Stimulated activated naive CD4-positive, alpha-beta T cell (primary cell): ENCODE data around the gene RPL23.
A peak's percentile ranks its signal among the peaks of the same experiment; 100 is the strongest.

ENCODE experiments used
- DNase-seq, 6 experiments: peaks; one replicate each; lab custom pipeline; 2025; lab: John Stamatoyannopoulos, UW

RPL23 gene

DNA sequence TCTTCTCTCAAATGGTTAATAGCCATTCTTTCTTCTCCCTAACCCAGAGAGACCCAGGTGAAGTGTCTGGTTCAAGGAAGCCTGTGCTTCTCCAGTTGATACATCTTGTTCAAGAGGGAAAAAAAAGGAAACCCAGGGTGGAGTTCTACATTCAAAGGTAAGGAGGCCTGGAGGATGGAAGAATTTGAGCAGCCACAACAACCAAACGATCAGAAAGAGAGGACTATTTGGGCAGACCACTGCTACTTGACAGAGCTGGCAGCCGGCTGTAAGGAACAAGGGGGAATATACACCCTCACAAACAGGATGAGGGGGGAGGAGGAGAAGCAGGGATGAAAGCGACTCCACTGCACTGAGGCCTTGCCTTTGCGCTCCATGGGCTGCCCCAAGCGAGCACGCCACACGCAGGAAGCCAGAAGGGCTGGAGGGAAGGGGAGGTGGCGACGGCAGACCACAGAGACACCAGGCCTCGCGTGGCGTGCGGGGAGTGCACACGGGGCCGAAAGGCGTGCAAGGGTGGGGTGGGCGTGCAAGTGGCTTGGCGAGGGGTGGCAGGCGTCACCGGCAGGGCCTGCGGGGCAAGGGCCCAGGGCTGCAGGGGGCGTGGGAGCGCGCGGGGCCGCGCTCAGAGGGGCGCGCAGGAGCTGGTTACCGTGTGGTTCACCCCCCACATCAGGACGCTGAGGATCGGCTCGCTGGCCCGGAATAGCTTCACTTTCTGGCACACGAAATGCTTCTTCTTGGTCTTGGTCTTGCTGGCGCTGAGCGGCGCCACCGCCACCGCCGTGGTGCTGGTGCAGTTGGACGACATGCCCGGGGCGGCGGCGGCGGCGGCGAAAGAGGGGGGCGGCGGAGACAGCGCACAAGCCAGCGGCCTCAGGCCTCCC is 54.7 kb downstream of the RPL23 start:
- DNase-seq = peak in 5 of 6 experiments; percentile 34 to 73 (median 51)
